Measurements from ENCODE around the gene ZNF304.
A peak's percentile ranks its signal among the peaks of the same experiment; 100 is the strongest.

ZNF304 gene

GRCh38 chr19:57350877-57351805 is at the start of gene ZNF304:
Gene ZNF304 (plus strand): TSS chr19:57351271. CDS start chr19:57351665, 394 bp downstream.
- DNase-seq: peak; percentile 92

- DNase-seq: peak; percentile 47
These were observed 49.0 kb upstream of the ZNF304 start for GRCh38 chr19:57302020-57302465.

- no peak for DNase-seq
These were observed 48.2 kb upstream of the ZNF304 start for GRCh38 chr19:57302727-57303401.

GRCh38 chr19:57305056-57305455 is 46.0 kb upstream of the ZNF304 start:
- no peak for DNase-seq

- DNase-seq: no peak
These were observed 42.6 kb upstream of the ZNF304 start for GRCh38 chr19:57308514-57308913.

DNA sequence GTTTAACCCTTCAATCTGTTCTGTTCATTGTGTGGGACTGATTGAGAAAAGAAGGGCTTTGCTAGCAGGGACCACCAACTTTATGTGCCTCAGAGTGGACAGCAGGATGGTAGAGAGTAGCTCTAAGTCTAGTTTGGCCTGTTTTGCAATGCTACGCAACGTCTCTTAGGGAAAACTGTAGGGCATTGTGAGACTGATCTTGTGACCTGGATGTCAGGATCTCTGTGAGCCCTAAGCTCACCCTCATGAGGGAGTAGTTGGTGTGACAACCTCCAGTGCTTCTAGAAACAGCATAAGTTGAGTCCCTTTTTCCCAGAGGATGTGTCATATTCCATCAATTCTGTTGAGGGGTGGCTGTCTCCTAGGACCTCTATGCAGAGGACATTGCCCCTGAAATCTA is 40.3 kb upstream of the ZNF304 start:
- DNase-seq: no peak

GRCh38 chr19:57314146-57314545 is 36.9 kb upstream of the ZNF304 start:
- no peak for DNase-seq

DNA sequence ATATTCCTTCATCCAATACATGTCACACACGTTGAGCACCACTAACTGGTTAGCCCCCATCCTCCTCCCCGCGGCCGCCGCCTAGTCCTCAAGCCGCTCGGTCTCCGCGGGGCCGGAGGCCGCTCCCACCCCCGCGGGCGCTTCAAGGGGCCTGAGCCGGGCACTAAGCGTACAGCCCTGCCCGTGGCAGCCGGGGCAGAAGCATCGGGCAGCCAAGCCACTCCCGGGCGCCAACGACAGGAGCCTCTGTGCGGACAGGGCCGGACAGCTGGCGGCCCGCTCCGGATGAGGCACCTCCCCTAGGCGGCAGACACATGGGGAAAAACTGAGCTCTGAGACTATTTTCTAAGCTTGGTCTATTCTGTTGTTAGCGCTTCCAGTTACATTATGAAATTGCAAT is 33.6 kb upstream of the ZNF304 start:
- DNase-seq: no peak

GRCh38 chr19:57319869-57320179 is 31.2 kb upstream of the ZNF304 start:
- DNase-seq: no peak

GRCh38 chr19:57320180-57321084 is 30.6 kb upstream of the ZNF304 start, which contains the start of gene ZNF543:
Gene ZNF543 (plus strand): TSS chr19:57320472. CDS start chr19:57320854, 382 bp downstream.
- peak; percentile 98 for DNase-seq

- DNase-seq: no peak
These were observed 30.0 kb upstream of the ZNF304 start for GRCh38 chr19:57321116-57321515.

DNA sequence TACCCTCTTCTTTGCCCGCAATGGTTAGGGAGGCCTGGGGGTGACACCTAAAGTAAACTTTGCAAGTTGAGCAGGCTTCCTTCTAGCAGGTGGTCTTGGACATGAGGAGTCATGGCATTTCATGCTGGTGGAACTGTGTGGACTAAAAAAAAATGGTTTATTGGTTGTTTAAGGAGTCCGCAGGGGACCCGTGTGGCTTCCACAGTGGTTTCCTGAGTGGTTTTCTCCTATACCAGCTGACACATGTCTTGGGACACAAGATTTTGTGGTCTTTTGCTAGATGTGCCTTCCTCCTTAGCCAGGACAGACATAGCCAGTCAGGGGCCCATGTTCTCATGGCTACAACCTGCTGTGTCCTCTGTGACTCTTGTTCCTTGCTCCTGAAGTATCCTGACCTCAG is 29.3 kb upstream of the ZNF304 start:
- DNase-seq: no peak

GRCh38 chr19:57324992-57325391 is 26.1 kb upstream of the ZNF304 start:
- no peak for DNase-seq

DNA sequence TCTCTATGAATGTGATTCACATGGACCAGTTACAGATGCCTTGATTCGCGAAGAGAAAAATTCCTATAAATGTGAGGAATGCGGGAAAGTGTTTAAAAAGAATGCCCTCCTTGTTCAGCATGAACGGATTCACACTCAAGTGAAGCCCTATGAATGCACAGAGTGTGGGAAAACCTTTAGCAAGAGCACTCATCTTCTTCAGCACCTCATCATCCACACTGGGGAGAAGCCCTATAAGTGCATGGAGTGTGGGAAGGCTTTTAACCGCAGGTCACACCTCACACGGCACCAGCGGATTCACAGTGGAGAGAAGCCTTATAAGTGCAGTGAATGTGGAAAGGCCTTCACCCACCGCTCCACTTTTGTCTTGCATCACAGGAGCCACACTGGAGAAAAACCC is 23.1 kb upstream of the ZNF304 start:
- DNase-seq: no peak

- DNase-seq: no peak
These were observed 16.9 kb upstream of the ZNF304 start for GRCh38 chr19:57334191-57334590.

GRCh38 chr19:57338877-57339276 is 12.2 kb upstream of the ZNF304 start:
- DNase-seq: no peak

DNA sequence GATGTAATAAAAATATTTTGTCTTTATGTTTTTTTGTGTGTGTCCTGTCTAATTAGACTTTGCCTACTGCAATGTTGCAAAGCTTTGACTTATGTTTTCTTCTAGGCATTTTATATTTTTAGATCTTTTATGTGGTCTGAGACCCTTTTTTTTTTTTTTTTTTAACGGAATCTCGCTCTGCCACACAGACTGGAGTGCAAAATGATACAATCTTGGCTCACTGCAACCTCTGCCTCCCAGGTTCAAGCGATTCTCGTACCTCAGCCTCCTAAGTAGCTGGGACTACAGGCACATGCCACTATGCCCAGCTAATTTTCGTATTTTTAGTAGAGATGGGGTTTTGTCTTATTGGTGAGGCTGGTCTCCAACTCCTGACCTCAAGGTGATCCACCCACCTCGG is 8.5 kb upstream of the ZNF304 start:
- no peak for DNase-seq

- no peak for DNase-seq
These were observed 2.9 kb upstream of the ZNF304 start for GRCh38 chr19:57348136-57348535.

DNA sequence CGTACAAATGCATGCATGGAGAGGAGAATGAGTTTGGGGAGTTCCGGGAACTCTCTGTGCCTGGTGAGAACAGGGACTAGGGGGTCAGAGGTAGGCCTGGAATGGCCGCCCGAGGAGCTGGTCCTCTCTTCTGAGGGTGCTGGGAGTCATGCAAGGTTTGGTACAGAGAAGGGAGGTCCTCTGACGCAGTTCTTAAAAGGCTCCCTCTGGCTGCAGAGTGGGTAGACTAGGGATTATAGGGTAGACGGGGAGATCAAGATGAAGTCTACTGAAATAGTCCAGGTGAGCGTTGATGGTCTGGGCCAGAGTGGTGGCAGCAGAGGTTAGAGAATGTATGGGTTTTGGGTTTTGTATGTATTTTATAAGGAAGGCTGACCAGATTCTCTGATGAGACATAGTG is 796 bp downstream of the ZNF304 start:
- DNase-seq: no peak

DNA sequence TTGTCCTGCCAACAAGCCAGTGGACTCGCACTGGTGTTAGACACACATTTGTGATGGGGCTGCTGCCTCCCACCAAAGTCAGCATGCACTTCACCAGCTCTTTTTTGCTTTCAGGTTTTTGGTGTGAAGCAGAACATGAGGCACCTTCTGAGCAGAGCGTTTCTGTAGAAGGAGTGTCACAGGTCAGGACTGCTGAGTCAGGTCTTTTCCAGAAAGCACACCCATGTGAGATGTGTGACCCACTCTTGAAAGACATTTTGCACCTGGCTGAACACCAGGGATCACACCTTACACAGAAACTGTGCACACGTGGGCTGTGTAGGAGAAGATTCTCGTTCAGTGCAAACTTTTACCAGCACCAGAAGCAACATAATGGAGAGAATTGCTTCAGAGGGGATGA is 4.8 kb downstream of the ZNF304 start:
- no peak for DNase-seq

- DNase-seq: no peak
These were observed 6.3 kb downstream of the ZNF304 start for GRCh38 chr19:57357406-57357805.

- no peak for DNase-seq
These were observed 8.2 kb downstream of the ZNF304 start for GRCh38 chr19:57359300-57359699.

DNA sequence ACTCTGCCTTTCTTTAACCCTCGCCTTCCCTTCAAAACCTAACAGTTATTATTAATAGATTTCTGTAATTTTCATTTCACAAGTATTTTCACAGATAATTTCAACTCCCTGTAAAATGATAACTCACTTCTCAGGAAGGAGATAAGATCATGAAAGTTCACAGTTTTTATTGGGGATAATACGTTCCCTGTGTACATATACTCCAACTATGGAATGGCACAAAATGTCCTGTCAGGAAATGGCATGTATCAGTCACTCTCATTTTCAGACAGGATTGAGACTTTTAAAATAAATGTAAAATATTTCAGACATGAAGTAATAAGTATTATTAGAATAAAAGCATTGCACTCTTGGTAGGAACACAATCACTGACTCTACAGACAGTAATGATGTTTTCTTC is 11.3 kb downstream of the ZNF304 start:
- no peak for DNase-seq

Measured in suppressor macrophage treated with lipopolysaccharide for 4 hours (primary cell).